Thyroid gland (tissue), 4 donors: ENCODE measurements around the gene OSBPL6. TPM values are rescaled to one million over a fixed set of nuclear protein-coding genes. Genes with fewer than 3 reads are reported as not detected.

ENCODE experiments used
- DNase-seq, 2 donors: peaks; one replicate each; pipeline ENCODE4 v3.0.0-alpha.2; 2019
- H3K27ac ChIP-seq, 3 donors: fragments of 200-600 bp; sonication (generic); 1 replicate in 2 of 3; 2 replicates in 1 of 3; pipeline ENCODE4 v1.5.1; 2016 to 2019; ENCODE audit warnings: mild to moderate bottlenecking in 1 of 3, moderate library complexity in 1 of 3
- H3K27me3 ChIP-seq: fragments of 200-600 bp; sonication (generic); one replicate; pipeline ENCODE4 v1.5.1; 2019
- H3K36me3 ChIP-seq, 2 donors: fragments of 200-600 bp; sonication (generic); one replicate each; pipeline ENCODE4 v1.5.1; 2016 to 2019
- H3K4me1 ChIP-seq, 2 donors: fragments of 200-600 bp; sonication (generic); one replicate each; pipeline ENCODE4 v1.5.1; 2017 to 2019
- H3K4me3 ChIP-seq, 3 donors: fragments of 200-600 bp; sonication (generic); replicated peaks in 1 of 3; 1 replicate in 2 of 3; 2 replicates in 1 of 3; pipeline ENCODE4 v1.5.1; 2016; ENCODE audit warnings: mild to moderate bottlenecking in 1 of 3
- H3K9me3 ChIP-seq: fragments of 200-600 bp; sonication (generic); one replicate; pipeline ENCODE4 v1.5.1; 2017
- CTCF ChIP-seq, 6 experiments: fragments of 200-600 bp in 3 of 6; fragments of 450-650 bp in 3 of 6; sonication (generic) in 3 of 6; IDR thresholded peaks; one replicate each; pipeline ENCODE4 v1.5.1; 2016 to 2019; ENCODE audit warnings: antibody characterized with exemption in 6 of 6, mild to moderate bottlenecking in 2 of 6, inconsistent platforms in 1 of 6, moderate library complexity in 1 of 6
- POLR2A ChIP-seq, 2 donors: fragments of 450-650 bp; IDR thresholded peaks; one replicate each; pipeline ENCODE4 v1.6.1; 2017; ENCODE audit warnings: antibody characterized with exemption in 2 of 2, mild to moderate bottlenecking in 2 of 2, moderate library complexity in 1 of 2
- WGBS, 2 donors: methylation state at CpG; one replicate each; pipeline ENCODE4 v1.1.5; 2017; 5-methylcytosine and 5-hydroxymethylcytosine counted together
- intact Hi-C: fragments of 100-400 bp; cut with DNase I; formaldehyde crosslinking; loops from one replicate; pipeline ENCODE4 v1.15.1; 2023
- total RNA-seq, 4 donors: library from RNA; depleted of rRNA; stranded (reverse); fragments of >200 nt; gene quantifications; one replicate each; pipeline ENCODE4 v1.2.3, GENCODE V29; 2016

Gene OSBPL6
- total RNA-seq, 4 donors from 2014 or later = 2.1 to 5.3 (median 3.2) TPM

GRCh38 chr2:178155524-178155923, 38.8 kb upstream of the OSBPL6 start:
- no peaks in the 10 kb centered on the region for H3K27me3 ChIP-seq
- H3K9me3 ChIP-seq = no peaks in the 10 kb centered on the region
- TF ChIP-seq POLR2A (IDR thresholded peaks at IDR 0.05) (no peak), CTCF (IDR thresholded peaks at IDR 0.05) (no peak)
- intact Hi-C loops = no loop called here
- no peaks in the 10 kb centered on the region for H3K4me1 ChIP-seq
- 100% methylated on average over 1 of the region's 1 CpG for WGBS, 2 donors
- H3K4me3 ChIP-seq = no peak overlapping the region
- no peak for DNase-seq
- H3K36me3 ChIP-seq = no peaks in the 10 kb centered on the region
- no peak overlapping the region for H3K27ac ChIP-seq

GRCh38 chr2:178157574-178157973, 36.7 kb upstream of the OSBPL6 start:
- Histone ChIP-seq H3K4me1 (no peaks in the 10 kb centered on the region), H3K27ac (no peak overlapping the region), H3K36me3 (no peaks in the 10 kb centered on the region), H3K9me3 (no peaks in the 10 kb centered on the region), H3K4me3 (no peak overlapping the region), H3K27me3 (no peaks in the 10 kb centered on the region)
- no peak for DNase-seq
- 91 to 92% methylated on average over 5 of the region's 5 CpGs for WGBS, 2 donors
- intact Hi-C loops = no loop called here
- TF ChIP-seq CTCF (IDR thresholded peaks at IDR 0.05) = no peak
- TF ChIP-seq POLR2A (IDR thresholded peaks at IDR 0.05) = no peak

- Histone ChIP-seq H3K9me3 (no peaks in the 10 kb centered on the region), H3K4me1 (no peaks in the 10 kb centered on the region), H3K4me3 (no peak overlapping the region), H3K27ac (no peak overlapping the region), H3K27me3 (no peaks in the 10 kb centered on the region), H3K36me3 (no peaks in the 10 kb centered on the region)
- DNase-seq = no peak
- TF ChIP-seq POLR2A (IDR thresholded peaks at IDR 0.05) (no peak), CTCF (IDR thresholded peaks at IDR 0.05) (no peak)
- 86 to 91% methylated on average over 1 of the region's 1 CpG for WGBS, 2 donors
- intact Hi-C loops = no loop called here
These were observed 34.3 kb upstream of the OSBPL6 start for GRCh38 chr2:178159966-178160365.

- 97 to 100% methylated on average over 1 of the region's 1 CpG for WGBS, 2 donors
- no peaks in the 10 kb centered on the region for H3K4me1 ChIP-seq
- no peaks in the 10 kb centered on the region for H3K27me3 ChIP-seq
- intact Hi-C loops = no loop called here
- no peaks in the 10 kb centered on the region for H3K36me3 ChIP-seq
- no peak for TF ChIP-seq POLR2A (IDR thresholded peaks at IDR 0.05)
- TF ChIP-seq CTCF (IDR thresholded peaks at IDR 0.05) = no peak
- H3K9me3 ChIP-seq = no peaks in the 10 kb centered on the region
- DNase-seq = no peak
- H3K27ac ChIP-seq = no peak overlapping the region
- H3K4me3 ChIP-seq = no peak overlapping the region
These were observed 33.7 kb upstream of the OSBPL6 start for GRCh38 chr2:178160601-178161000.

GRCh38 chr2:178163395-178163794, 30.9 kb upstream of the OSBPL6 start:
- Histone ChIP-seq H3K27ac (no peak overlapping the region), H3K4me3 (no peak overlapping the region), H3K4me1 (no peaks in the 10 kb centered on the region), H3K9me3 (no peaks in the 10 kb centered on the region), H3K36me3 (no peaks in the 10 kb centered on the region), H3K27me3 (no peaks in the 10 kb centered on the region)
- DNase-seq = no peak
- no peak for TF ChIP-seq CTCF (IDR thresholded peaks at IDR 0.05)
- no peak for TF ChIP-seq POLR2A (IDR thresholded peaks at IDR 0.05)
- 76 to 82% methylated on average over 4 of the region's 4 CpGs for WGBS, 2 donors
- intact Hi-C loops = no loop called here
